GM21619 (cell line): Measurements from ENCODE around the gene ARHGEF12.

Experiments used
- ATAC-seq: cut with Tn5 transposase; IDR thresholded peaks from one replicate; pipeline ENCODE4 v1.9.1; 2021; ENCODE audit not compliant: unreplicated experiment

The ARHGEF12 gene

GRCh38 chr11:120512739-120513435, 176.7 kb downstream of the ARHGEF12 start:
- ATAC-seq = no peak

GRCh38 chr11:120513436-120514315, 177.5 kb downstream of the ARHGEF12 start:
- ATAC-seq = no peak

GRCh38 chr11:120514541-120515121, 178.4 kb downstream of the ARHGEF12 start:
- ATAC-seq = no peak

- no peak for ATAC-seq
These were observed 179.0 kb downstream of the ARHGEF12 start for GRCh38 chr11:120515186-120515723.

- no peak for ATAC-seq
These were observed 180.5 kb downstream of the ARHGEF12 start for GRCh38 chr11:120516461-120517389.

GRCh38 chr11:120517390-120517761, 181.2 kb downstream of the ARHGEF12 start:
- ATAC-seq = no peak

- no peak for ATAC-seq
These were observed 181.6 kb downstream of the ARHGEF12 start for GRCh38 chr11:120517801-120518291.

- ATAC-seq = no peak
These were observed 182.1 kb downstream of the ARHGEF12 start for GRCh38 chr11:120518356-120518755.

- ATAC-seq = no peak
These were observed 183.3 kb downstream of the ARHGEF12 start for GRCh38 chr11:120519474-120519873.

GRCh38 chr11:120520091-120520822, 184.0 kb downstream of the ARHGEF12 start:
- no peak for ATAC-seq

GRCh38 chr11:120521176-120521575, 185.0 kb downstream of the ARHGEF12 start:
- ATAC-seq = no peak

- ATAC-seq = no peak
These were observed 185.8 kb downstream of the ARHGEF12 start for GRCh38 chr11:120522021-120522420.

GRCh38 chr11:120522736-120523135, 186.5 kb downstream of the ARHGEF12 start:
- no peak for ATAC-seq

- ATAC-seq = no peak
These were observed 187.0 kb downstream of the ARHGEF12 start for GRCh38 chr11:120523196-120523595.

GRCh38 chr11:120524536-120525085, 188.4 kb downstream of the ARHGEF12 start:
- ATAC-seq = no peak

GRCh38 chr11:120525261-120526171, 189.3 kb downstream of the ARHGEF12 start:
- ATAC-seq = no peak

GRCh38 chr11:120526241-120526640, 190.0 kb downstream of the ARHGEF12 start:
- no peak for ATAC-seq

GRCh38 chr11:120527111-120527761, 191.0 kb downstream of the ARHGEF12 start:
- no peak for ATAC-seq
